Liver (tissue), 3 donors: ENCODE measurements around the gene ARMC12.

ENCODE experiments used
- EGR1 ChIP-seq, 2 donors: IDR thresholded peaks; 2 replicates each; pipeline ENCODE4 v1.6.1; 2016 to 2018; ENCODE audit warnings: antibody characterized with exemption in 2 of 2, low read depth in 2 of 2
- GABPA ChIP-seq, 2 donors: IDR thresholded peaks in 1 of 2; conservative IDR thresholded peaks in 1 of 2; 2 replicates each; pipeline ENCODE4 v1.6.1; 2016; ENCODE audit warnings: antibody characterized with exemption in 2 of 2, mild to moderate bottlenecking in 1 of 2, moderate library complexity in 1 of 2
- HNF4G ChIP-seq: IDR thresholded peaks from 2 replicates; pipeline ENCODE4 v1.6.1; 2016; ENCODE audit warnings: antibody characterized with exemption
- REST ChIP-seq: IDR thresholded peaks from 2 replicates; pipeline ENCODE4 v1.6.1; 2016; ENCODE audit warnings: antibody characterized with exemption, mild to moderate bottlenecking
- RXRA ChIP-seq, 2 donors: IDR thresholded peaks; 2 replicates each; pipeline ENCODE4 v1.6.1; 2017 to 2018; ENCODE audit warnings: antibody characterized with exemption in 2 of 2, mild to moderate bottlenecking in 1 of 2
- TF ChIP-seq, protein P1 (sequence below): fragments of 150-350 bp; IDR thresholded peaks from 2 replicates; pipeline ENCODE4 v1.5.1; 2017; ENCODE audit warnings: improper control_type of control experiment, low read depth, low read length; ENCODE audit not compliant: missing input control
- donor health status: healthy.
- donor health status: healthy.

GRCh38 chr6:35778437-35778836 lies 41.6 kb downstream of the ARMC12 start:
- TF ChIP-seq, protein P1, sequence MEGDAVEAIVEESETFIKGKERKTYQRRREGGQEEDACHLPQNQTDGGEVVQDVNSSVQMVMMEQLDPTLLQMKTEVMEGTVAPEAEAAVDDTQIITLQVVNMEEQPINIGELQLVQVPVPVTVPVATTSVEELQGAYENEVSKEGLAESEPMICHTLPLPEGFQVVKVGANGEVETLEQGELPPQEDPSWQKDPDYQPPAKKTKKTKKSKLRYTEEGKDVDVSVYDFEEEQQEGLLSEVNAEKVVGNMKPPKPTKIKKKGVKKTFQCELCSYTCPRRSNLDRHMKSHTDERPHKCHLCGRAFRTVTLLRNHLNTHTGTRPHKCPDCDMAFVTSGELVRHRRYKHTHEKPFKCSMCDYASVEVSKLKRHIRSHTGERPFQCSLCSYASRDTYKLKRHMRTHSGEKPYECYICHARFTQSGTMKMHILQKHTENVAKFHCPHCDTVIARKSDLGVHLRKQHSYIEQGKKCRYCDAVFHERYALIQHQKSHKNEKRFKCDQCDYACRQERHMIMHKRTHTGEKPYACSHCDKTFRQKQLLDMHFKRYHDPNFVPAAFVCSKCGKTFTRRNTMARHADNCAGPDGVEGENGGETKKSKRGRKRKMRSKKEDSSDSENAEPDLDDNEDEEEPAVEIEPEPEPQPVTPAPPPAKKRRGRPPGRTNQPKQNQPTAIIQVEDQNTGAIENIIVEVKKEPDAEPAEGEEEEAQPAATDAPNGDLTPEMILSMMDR = no peak
- TF ChIP-seq REST (no peak), GABPA (IDR thresholded peaks at IDR 0.05 in 1 of 2, conservative IDR thresholded peaks at IDR 0.05 in 1 of 2) (no peak), RXRA (IDR thresholded peaks at IDR 0.05) (no peak), EGR1 (IDR thresholded peaks at IDR 0.05; ENCODE audit: low read depth in 2 of 2) (no peak), HNF4G (no peak)
